ENCODE results near the gene MBD6.

Gene MBD6

DNA sequence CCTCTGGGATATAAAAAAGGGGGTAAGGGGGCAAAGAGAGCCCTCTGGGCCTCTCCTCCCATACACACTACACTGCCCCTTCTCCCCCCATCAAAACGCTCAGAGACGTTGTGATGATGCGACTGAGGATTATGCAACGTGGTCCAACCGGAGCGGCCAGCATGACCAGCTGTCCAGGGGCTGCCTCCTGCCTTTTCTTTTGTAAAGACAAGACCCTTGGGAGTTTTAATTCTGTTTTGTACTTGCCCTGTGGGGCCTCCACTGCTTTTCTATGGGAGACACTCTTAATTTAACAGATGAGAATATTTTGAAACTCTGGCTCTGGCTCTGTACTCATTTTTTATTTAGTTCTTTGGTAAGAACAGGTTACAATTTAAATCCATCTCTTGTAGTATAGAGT lies 7.2 kb downstream of the MBD6 start:
- DNase-seq: no peak

DNA sequence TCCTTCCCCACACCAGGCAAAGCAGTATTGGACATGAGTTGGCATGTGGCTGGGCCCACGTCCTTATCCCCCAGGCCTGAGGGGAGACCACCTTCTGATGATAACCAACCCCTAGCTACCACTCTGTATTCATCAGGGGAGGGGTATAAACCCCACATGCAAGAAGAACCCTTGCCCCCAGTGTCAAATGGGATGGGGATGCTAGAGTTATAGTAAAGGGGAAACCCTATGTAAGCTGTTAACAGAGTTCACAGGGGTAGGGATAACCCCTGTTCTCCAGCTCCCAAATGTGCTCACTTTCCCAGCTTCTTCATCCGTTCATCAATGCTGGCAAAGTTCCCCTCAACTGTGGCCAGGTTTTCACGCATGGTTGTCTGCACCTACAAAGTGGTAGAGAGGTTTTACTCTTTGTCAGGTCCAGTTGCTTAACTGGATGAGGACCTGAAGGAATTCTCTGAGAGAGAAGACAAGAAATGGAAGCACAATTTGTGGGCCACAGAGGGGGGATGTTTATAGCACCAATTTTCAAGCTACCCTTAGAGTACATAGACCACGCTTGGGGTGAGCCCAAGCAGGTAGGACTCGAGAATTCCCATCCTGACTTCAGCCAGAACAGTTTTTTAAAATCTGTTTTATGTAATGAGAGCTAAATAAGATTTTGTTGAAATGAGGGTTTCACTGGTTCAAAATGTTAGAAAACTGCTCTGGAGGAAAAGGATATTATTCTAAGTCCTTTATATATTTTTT lies 7.9 kb downstream of the MBD6 start:
- no peak for DNase-seq

DNA sequence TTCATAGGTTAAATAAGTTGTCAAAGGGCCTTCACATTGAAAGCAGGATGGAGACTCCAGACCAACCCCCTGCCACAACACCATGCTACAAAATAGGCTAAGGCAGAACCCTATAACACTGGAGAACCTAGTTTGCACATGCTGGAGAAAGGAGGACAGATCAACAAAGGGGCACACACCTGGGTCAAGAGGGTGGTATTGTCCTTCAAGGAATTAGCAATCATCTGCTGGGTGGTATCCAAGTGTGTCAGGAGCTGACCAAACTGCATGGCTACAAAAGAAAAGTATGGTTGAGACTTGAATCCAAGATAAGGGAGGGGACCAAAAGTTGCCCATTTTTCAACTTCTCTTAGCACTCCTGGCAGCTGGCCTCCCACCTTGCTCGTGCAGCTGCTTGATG lies 9.2 kb downstream of the MBD6 start:
- no peak for DNase-seq

DNA sequence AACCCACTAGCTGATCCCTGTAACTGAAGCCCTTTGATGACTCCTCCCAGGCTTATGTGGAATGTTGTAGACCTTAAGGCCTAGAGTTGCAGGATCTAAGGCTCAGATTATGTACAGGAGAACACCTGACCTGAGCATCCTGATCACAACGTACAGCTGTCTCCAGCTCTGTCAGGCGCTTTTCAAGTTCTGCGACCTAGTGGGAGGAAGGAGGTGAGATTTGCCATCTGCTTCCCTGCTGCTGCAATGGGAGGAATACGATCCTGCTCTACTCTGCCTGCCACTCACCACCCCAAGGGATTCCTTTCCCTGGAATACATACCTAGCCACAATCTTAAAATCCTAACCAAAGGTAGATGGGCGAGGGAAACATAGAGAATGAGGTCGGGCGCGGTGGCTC lies 10.5 kb downstream of the MBD6 start:
- no peak for DNase-seq

DNA sequence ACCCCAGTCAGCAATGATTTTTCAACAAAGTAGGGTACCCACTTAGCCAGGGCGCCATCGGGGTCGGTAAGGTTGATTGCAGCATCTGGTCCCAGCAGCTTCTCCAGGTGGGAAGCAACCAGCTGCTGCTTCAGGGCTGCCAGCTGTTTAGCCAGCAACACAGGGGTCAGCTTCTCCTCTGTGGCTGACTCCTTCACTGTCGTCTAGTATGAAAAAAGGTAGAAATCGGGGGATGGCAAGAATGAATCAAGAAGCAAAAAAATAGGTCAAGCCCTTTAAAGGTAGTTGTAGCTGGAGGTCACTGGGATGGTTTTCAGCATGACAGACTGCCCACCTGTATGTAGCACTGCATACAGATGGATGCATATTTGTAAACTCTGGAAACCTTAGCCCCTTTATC lies 11.6 kb downstream of the MBD6 start:
- DNase-seq: no peak

DNA sequence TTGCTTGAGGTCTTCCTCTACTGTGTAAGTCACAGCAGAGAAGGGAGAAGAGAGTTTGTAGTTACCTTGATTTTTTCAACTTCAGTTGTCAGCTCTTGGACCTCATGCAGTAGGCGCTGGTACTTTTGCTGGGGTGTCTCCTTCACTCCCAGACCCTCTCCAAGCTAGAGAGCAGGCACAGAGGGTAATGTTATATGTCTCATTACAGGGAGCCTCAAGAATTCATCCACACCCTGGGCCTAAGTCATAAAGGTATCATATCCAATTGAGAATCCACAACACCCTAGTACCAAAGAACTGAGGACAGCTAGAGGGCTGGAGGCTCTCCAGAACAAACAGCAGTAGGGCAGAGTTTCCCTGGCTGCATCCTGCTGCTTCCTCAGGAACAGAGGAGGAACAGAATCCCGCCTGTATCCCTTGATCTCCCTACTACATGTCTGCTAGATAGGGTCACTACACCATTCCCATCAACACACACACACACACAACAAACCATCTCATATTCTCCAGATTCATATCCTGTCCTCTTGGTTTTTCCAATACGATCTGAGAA lies 12.4 kb downstream of the MBD6 start:
- no peak for DNase-seq

DNA sequence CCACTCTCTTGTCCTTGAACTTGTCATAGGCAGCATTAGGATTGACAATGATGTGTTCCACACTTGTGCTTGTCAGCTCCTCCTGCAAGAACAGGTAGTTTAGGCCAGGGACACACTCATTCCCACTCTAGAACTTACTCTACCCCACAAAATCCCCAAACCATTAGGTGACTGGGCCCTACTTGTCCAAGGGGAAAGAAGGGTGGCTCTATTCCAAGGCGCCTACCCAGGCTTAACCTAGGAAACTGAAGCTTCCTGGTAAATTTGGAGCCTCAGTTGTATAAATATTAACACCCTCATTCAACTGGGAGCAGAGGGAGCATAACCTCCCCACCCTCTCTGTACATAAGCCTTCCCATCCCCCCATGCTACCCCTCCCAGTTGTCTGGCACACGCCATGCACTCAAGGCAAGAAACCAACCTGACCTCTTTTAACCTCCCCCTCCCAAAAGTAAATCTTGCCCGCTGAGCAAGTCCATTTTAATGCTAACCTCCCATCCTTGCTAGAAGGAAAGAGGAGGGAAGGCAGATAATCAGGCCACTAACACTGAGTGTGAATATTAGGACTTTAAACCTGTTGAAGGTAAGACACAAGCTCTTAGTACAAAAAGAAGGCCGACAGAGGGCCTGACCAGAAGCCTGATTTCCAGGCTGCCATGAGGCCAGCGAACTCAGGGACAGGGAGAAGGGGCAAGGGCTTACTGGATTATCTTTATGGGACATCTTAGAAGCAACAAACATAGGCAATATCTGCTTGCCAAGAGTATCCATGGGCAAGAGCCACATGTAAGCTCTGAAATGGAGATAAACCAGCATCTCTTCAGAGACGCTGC lies 13.4 kb downstream of the MBD6 start:
- DNase-seq: no peak

DNA sequence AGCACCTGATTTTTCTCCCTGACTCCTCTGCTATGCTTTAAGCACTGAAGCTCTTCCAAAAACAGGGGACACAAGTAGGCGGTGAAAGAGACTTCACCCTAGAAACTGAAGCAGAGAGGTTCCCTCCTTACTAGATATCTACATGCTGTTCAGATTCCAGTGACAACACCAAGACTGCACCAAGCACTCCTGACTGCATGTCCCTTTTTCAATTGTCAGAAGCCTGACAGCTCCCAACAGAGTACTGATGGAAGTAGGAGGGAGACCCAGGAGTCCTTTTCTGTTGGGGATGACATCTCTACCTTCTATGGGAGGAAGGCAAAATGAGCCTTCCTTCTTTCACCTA lies 13.9 kb downstream of the MBD6 start:
- no peak for DNase-seq

DNA sequence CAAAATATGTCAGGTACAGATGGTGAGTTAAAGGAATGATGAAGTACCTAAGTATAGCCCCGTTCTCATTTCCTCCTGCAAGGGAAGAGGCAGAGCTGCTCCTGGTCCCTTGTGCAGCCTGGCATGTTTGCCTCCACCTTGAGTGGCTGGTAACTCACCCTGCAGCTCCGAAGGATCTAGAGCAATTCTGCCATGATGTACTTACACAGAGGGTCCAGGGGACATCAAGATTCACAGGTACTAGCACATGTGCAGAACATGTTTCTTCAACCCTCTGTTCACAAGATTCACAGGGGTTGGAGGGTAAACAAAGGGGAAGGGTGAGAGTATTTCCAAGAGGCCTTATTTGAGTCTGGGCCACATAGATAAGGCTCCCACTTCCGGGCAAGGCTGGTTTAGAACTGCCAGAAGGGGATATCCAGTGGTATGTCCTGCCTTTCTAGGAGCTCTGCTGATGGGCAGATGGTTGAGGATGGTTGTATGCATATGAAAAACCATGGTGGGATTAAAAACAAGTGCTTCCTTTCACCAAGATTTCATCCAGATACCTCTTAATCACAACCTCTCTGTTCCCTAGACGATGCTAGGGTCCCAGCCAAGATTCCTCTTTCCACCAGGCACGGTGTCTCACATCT lies 16.6 kb downstream of the MBD6 start:
- DNase-seq: no peak

DNA sequence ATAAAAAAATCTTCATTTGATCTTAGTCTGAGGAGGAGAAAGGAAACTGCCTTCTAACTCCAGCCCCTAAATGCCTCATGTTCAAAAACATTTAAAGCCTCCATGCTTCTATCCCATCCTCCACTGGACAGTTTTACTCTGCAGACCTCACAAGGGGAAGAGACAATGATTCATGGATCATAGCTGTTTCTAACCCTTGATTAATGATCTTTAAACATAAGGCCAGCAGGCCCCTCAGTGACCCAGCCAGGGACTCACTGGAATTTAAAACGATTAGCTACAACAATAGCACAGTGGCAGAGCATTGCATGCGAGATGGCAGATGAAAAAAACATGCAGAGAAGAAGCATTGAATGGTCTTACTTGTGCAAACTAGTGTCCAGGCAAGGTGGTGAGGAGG lies 18.4 kb downstream of the MBD6 start:
- no peak for DNase-seq

DNA sequence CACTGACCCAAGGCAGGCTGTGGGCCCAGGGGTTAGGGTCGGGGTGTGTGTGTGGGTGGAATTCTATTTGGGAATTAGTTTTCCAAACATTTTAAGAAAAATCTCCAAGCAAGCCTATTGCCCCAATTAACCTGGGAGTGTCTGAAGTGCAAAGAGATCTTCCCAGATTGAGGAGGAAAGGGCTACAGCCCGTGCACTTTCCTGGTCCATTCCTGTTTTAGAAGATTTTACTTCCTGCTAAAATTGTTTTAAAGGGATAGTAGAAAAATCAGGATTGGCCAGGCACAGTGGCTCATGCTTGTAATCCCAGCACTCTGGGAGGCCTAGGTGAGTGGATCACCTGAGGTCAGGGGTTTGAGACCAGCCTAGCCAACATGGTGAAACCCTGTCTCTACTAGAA lies 19.1 kb downstream of the MBD6 start:
- no peak for DNase-seq

DNA sequence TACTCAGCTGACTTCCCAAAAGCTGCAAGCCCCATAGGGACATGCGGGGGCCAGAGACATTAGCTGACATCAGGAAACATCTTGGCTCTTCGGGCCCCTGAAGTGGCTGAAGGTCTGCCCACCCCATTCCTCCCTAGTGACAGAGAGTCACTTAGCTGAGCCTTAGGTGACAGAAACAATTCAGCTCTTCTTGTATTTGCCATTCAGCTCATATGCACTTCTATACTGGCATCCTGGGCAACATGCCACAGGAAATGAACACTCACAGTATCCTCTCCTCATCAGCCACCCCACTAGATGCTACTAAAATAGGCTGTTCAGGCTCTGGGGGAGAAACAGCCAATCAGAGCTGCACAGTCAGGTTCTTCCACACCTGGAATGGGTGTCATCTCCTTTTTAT lies 21.0 kb downstream of the MBD6 start:
- DNase-seq: no peak

DNA sequence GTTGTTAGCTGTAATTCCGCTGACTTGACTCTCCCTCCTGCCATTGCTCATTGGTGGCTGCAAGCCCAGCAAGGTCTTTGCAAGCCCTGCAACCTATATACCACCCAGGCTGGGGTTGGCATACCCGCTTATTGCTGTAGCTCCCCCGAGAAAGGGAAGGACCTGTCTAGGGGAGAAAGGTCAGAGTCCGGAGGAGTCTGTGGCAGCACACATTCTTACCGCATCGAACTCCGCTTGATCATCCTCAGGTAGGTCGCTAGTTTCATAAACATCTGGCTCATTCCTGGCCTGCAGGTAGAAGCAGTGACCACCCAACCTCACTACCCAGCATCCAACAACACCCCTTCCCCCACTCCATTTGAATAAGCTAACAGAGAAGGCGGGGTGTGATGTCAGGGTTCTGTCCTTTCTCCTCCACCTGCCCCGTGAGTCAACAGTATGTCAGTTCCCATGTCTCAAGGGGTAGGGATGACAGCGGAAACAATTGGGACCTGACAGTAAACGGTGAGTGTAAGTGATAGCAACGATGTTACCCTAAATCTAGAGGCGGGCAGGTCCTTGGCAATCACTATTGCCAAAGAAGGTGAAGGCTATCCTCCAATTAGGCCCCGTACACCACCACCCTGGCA lies 23.3 kb downstream of the MBD6 start:
- no peak for DNase-seq

DNA sequence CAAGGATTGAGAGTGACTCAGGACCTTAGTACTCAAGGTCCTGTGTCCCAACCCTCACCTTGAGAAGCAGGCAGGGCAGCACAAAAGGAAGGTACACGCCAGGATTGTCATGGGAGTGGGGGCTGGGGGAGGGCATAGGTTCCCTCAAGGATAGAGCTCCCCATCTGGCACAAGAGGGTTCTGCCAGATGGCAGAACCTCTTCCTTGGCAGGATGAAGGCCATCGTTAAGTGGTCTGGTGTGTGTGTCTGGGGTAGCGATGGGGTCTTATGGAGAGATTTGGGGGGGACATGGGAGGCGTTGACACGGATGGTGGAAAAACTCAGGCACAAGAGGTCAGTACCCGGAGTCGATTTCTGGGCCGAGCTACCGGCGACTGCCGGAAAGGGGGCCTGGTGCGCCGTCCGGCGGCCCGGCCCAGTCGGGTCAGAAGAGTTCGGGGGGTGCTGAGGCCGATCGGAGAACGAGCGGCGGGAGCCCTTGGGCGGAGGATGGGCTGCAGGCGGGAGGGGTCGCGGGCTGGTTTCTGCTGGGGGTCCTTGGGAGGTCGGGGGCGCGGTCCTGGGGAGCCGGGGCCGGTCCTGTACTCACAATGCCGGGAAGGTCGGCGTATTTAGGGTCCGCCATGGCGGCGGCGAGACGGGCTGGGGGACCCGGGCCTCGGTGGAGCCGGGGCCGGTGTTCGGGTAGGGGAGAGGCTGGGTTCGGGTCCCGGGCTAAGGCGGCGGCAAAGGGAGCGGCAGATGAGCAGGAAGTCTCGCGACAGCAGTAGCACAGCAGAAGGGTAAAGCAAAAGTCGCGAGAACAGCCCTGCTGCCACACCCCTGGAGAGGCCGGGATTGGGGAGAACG lies 24.0 kb downstream of the MBD6 start, which contains the start of gene DCTN2:
Gene DCTN2 (minus strand): TSS at position 755 of the 850 bp plus-strand sequence. CDS start 129 bp downstream, at position 626.
- peak; percentile 90 to 99 for DNase-seq

DNA sequence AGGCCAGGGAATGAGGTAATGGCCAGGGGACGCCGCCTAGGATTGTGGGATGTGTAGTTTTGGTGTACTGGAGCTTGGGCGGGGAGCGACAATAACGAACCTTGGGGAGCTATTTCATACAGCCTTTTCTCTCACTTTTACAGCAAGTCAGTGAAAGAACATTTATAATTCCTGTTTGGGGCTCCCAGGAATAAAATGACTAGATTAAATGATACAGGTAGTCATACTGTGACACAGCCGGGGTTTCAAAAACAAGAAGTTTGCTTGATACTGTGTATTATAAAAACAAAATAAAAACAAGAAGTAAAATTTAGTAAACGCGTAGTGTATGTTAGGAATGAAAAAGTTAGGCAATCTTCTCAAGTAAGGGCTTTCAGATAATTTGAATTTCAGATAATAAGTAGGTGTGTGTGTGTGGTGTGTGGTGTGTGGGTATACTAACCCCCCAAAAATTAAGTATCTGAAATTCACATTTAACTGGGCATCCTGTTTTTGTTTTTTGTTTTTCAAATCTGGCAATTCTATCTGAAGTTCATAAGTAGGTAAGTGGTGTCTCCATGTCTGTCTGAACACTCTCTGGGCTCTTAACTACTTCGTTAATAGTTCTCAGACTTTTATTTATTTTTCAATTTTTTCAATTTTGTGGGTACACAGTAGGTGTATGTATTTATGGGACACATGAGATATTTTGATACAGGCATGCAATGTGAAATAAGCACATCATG lies 24.8 kb downstream of the MBD6 start:
- DNase-seq: no peak

DNA sequence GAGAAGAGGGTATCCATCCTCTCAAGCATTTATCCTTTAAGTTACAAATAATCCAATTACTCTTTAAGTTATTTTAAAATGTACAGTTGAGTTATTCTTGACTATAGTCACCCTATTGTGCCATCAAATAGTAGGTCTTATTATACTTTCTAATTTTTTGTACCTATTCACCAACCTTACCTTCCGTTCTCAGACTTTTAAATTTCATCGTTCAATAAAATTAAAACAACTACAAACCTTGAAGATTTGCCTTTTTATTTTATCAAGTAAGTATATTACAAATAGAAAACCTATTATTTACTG lies 25.3 kb downstream of the MBD6 start:
- no peak for DNase-seq

DNA sequence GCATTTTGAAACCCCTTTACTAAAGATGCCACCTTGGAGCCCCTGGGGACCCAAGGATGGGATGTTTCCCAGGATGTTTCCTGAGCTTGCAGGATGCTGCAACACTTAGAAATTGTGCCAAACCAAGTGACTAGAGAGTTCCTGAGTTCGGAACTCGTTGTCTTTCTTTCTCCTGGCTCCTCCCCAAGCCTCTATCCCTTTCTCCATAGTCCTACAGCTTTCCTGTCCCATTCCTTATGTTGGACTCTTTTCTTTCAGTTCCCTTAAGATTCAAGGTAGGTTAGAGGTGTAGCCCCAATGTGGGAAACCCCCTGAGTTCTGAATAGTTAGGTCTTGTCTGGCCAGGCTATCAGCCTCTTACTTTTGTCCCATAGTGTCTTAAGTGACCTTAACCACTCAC lies 25.9 kb downstream of the MBD6 start:
- DNase-seq: no peak

DNA sequence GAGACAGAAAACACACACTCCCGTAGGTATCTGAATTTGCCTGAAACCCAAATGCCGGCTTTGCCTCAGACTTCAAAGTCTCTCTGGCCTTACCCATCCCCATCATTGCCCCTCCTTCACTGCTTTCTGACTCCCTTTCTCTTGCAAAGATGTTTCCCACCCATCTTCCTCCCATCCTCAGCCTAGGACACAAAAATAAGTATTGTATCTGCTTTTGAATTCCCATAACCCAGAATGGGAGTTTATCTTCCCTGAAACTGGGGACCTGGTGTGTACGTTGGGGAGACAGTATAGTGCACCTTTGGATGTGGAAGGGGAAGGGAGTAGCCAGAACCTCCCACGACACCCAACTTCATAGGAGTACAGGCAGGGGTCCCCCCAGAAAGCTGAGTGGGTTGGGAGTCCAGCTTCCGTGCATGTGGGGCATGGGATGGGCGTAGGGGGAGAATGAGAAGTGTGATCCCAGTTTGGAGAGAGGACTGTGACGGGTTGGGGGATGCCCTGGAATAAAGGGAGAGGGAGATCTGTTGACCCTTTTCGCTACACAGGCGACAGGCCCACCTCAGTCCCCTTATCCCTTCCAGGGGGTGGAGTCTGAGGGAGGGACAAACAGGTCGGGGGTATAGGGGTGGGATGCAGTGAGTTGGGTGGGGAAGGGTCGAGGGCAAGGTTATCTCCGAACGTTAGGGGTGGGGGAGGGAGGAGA lies 26.7 kb downstream of the MBD6 start:
- no peak for DNase-seq

DNA sequence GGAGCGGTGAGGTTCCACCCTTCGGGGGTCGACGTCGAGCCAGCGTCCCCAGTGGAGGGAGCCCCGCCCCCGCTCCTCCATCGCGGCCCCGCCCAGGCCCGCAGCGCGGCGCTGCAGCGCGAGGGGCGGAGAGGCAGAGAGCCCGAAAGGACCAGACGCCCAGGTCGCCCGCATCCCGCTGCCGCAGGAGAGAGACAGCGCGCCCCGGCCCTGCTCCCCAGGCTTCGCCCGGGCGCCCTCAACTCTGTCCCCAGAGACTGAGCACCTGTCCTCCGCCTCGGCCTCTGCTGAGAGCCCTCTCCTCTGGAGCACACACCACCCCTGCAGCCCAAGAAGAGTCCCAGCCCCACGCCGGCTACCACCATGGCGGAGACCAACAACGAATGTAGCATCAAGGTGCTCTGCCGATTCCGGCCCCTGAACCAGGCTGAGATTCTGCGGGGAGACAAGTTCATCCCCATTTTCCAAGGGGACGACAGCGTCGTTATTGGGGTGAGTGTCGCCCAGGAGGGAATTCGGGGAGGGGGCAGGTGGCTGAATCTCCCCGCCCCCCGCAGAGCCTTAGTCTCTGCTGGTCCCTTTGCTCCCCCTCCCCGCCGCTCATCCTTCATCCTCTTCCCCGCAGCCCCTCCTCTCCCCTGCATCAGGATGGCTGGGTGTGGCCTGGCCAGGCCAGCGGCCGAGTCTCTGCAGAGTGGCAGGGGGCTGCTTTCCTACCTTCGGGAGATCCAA lies 27.5 kb downstream of the MBD6 start, which contains the start of gene KIF5A:
Gene KIF5A (plus strand): TSS at position 136 of the 732 bp plus-strand sequence. CDS start 228 bp downstream, at position 364.
- DNase-seq: peak in 1 of 2 experiments; percentile 26
